GM19351 (cell line): ENCODE data around the gene CYBA.

Experiments used
- ATAC-seq: cut with Tn5 transposase; IDR thresholded peaks from one replicate; pipeline ENCODE4 v1.9.1; 2021; ENCODE audit warnings: mild to moderate bottlenecking, moderate library complexity; ENCODE audit not compliant: unreplicated experiment

The CYBA gene

DNA sequence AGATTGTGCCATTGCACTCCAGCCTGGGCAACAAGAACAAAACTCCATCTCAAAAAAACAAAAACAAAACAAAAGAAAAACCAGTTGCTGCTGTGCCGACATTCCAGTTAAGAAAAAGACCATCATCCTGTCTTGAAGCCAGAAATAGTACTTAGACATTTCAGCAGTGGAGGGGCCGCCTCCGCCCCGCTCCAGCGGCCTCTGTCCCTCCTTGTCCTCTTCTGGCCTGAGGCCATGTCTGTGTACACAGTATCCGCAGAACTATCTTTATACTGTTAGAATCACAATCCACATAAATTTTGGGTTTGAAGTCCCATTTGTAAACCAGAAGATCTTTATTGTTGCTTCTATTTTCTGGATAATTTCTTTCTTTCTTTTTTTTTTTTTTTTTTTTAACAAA, 55.8 kb downstream of the CYBA start:
- no peak for ATAC-seq

- ATAC-seq: no peak
Observed at GRCh38 chr16:88593910-88594309, 56.9 kb downstream of the CYBA start.

GRCh38 chr16:88593489-88593888, 57.4 kb downstream of the CYBA start:
- no peak for ATAC-seq
